SK-N-SH treated with all-trans-retinoic acid at 6 μM for 48 hours (cell line): ENCODE data around the gene TMEM161A.

Source experiments
- ATAC-seq: fragments of 200-7000 bp; cut with Tn5 transposase; 3 replicates; pipeline ENCODE4 v1.9.1; 2020; ENCODE audit warnings: mild to moderate bottlenecking, moderate library complexity
- CREB5 ChIP-seq: fragments of 250-450 bp; sonication (Bioruptor Pico); IDR thresholded peaks from 2 replicates; pipeline ENCODE4 v1.5.1; 2020; ENCODE audit warnings: low read depth, mild to moderate bottlenecking, moderate library complexity
- CSDC2 ChIP-seq: fragments of 250-450 bp; sonication (Bioruptor Pico); IDR thresholded peaks from 2 replicates; pipeline ENCODE4 v1.5.0; 2020; ENCODE audit warnings: mild to moderate bottlenecking, moderate library complexity
- CSRNP3 ChIP-seq: fragments of 250-450 bp; sonication (Bioruptor Pico); IDR thresholded peaks from 2 replicates; pipeline ENCODE4 v1.5.1; 2021; ENCODE audit warnings: mild to moderate bottlenecking, moderate library complexity
- ESRRG ChIP-seq: fragments of 250-450 bp; sonication (Bioruptor Pico); IDR thresholded peaks from 2 replicates; pipeline ENCODE4 v1.6.1; 2021; ENCODE audit warnings: mild to moderate bottlenecking
- GLIS3 ChIP-seq: fragments of 250-450 bp; sonication (Bioruptor Pico); IDR thresholded peaks from 2 replicates; pipeline ENCODE4 v1.5.0; 2020; ENCODE audit warnings: mild to moderate bottlenecking, moderate library complexity
- OSR1 ChIP-seq: fragments of 250-450 bp; sonication (Bioruptor Pico); IDR thresholded peaks from 2 replicates; pipeline ENCODE4 v1.8.0; 2022; ENCODE audit warnings: moderate library complexity, mild to moderate bottlenecking, inconsistent platforms
- PPARA ChIP-seq: fragments of 250-450 bp; sonication (Bioruptor Pico); IDR thresholded peaks from 2 replicates; pipeline ENCODE4 v1.5.0; 2020; ENCODE audit warnings: mild to moderate bottlenecking, borderline replicate concordance
- RARB ChIP-seq: fragments of 250-450 bp; sonication (Bioruptor Pico); IDR thresholded peaks from 2 replicates; pipeline ENCODE4 v1.8.0; 2021; ENCODE audit warnings: mild to moderate bottlenecking, moderate library complexity
- TCF4 ChIP-seq: fragments of 250-450 bp; sonication (Bioruptor Pico); IDR thresholded peaks from 2 replicates; pipeline ENCODE4 v1.8.0; 2021; ENCODE audit warnings: mild to moderate bottlenecking, moderate library complexity, borderline replicate concordance
- TOX ChIP-seq: fragments of 250-450 bp; sonication (Bioruptor Pico); IDR thresholded peaks from 2 replicates; pipeline ENCODE4 v1.8.0; 2021; ENCODE audit warnings: mild to moderate bottlenecking, moderate library complexity, borderline replicate concordance
- ZC3H10 ChIP-seq: fragments of 250-450 bp; sonication (Bioruptor Pico); IDR thresholded peaks from 2 replicates; pipeline ENCODE4 v1.5.1; 2021; ENCODE audit warnings: mild to moderate bottlenecking, moderate library complexity
- ZFP3 ChIP-seq: fragments of 250-450 bp; sonication (Bioruptor Pico); IDR thresholded peaks from 2 replicates; pipeline ENCODE4 v1.5.0; 2020; ENCODE audit warnings: mild to moderate bottlenecking, moderate library complexity
- ZFP30 ChIP-seq: fragments of 450-650 bp; formaldehyde crosslinking; IDR thresholded peaks from 2 replicates; pipeline ENCODE4 v1.5.0; 2022; ENCODE audit warnings: mild to moderate bottlenecking, moderate library complexity
- ZNF70 ChIP-seq: fragments of 450-650 bp; formaldehyde crosslinking; IDR thresholded peaks from 2 replicates; pipeline ENCODE4 v1.5.0; 2020; ENCODE audit warnings: mild to moderate bottlenecking, moderate library complexity
- TF ChIP-seq, protein P1 (sequence below): fragments of 250-450 bp; sonication (Bioruptor Pico); IDR thresholded peaks from 2 replicates; pipeline ENCODE4 v1.8.0; 2020; ENCODE audit warnings: mild to moderate bottlenecking, moderate library complexity, borderline replicate concordance
- TF ChIP-seq, protein P2 (sequence below): fragments of 250-450 bp; sonication (Bioruptor Pico); IDR thresholded peaks from 2 replicates; pipeline ENCODE4 v1.5.0; 2020; ENCODE audit warnings: mild to moderate bottlenecking, moderate library complexity

Gene TMEM161A

GRCh38 chr19:19077103-19077502 lies 61.2 kb downstream of the TMEM161A start (continued):
- TF ChIP-seq, protein P1, sequence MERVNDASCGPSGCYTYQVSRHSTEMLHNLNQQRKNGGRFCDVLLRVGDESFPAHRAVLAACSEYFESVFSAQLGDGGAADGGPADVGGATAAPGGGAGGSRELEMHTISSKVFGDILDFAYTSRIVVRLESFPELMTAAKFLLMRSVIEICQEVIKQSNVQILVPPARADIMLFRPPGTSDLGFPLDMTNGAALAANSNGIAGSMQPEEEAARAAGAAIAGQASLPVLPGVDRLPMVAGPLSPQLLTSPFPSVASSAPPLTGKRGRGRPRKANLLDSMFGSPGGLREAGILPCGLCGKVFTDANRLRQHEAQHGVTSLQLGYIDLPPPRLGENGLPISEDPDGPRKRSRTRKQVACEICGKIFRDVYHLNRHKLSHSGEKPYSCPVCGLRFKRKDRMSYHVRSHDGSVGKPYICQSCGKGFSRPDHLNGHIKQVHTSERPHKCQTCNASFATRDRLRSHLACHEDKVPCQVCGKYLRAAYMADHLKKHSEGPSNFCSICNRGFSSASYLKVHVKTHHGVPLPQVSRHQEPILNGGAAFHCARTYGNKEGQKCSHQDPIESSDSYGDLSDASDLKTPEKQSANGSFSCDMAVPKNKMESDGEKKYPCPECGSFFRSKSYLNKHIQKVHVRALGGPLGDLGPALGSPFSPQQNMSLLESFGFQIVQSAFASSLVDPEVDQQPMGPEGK (CRISPR knock-in tag), result no peak

- TF ChIP-seq ZFP3 (CRISPR knock-in tag) (no peak), TCF4 (CRISPR knock-in tag) (no peak), ESRRG (no peak), RARB (CRISPR knock-in tag) (no peak), PPARA (CRISPR knock-in tag) (no peak), OSR1 (CRISPR knock-in tag) (no peak)
- TF ChIP-seq, protein P2, sequence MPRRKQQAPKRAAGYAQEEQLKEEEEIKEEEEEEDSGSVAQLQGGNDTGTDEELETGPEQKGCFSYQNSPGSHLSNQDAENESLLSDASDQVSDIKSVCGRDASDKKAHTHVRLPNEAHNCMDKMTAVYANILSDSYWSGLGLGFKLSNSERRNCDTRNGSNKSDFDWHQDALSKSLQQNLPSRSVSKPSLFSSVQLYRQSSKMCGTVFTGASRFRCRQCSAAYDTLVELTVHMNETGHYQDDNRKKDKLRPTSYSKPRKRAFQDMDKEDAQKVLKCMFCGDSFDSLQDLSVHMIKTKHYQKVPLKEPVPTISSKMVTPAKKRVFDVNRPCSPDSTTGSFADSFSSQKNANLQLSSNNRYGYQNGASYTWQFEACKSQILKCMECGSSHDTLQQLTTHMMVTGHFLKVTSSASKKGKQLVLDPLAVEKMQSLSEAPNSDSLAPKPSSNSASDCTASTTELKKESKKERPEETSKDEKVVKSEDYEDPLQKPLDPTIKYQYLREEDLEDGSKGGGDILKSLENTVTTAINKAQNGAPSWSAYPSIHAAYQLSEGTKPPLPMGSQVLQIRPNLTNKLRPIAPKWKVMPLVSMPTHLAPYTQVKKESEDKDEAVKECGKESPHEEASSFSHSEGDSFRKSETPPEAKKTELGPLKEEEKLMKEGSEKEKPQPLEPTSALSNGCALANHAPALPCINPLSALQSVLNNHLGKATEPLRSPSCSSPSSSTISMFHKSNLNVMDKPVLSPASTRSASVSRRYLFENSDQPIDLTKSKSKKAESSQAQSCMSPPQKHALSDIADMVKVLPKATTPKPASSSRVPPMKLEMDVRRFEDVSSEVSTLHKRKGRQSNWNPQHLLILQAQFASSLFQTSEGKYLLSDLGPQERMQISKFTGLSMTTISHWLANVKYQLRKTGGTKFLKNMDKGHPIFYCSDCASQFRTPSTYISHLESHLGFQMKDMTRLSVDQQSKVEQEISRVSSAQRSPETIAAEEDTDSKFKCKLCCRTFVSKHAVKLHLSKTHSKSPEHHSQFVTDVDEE (CRISPR knock-in tag), result no peak
- TF ChIP-seq, all 23 proteins: peak for 0
- ATAC-seq, result no peak
These were observed 61.8 kb downstream of the TMEM161A start for GRCh38 chr19:19076476-19076875.

DNA sequence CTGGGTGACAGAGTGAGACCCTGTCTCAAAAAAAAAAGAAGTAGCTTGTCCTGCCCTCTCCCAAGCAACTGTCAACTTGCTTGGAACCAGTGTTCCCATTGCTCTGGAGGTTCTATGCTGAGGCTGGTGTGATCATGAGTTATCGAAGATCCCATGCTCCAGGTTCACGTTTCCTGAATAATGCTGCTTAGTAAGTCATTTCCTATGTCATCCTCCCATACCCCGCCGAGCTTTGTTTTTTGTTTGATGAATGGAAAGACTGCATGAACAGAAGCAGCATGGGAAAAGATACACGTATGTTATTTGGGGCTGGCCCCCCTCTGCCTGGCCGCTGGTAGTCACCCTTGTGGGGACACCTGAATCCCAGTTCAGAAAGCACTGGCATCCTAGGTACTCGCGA lies 63.2 kb downstream of the TMEM161A start:
- TF ChIP-seq ZFP30 (CRISPR knock-in tag), result no peak
- TF ChIP-seq, protein P2 (CRISPR knock-in tag), result no peak
- TF ChIP-seq CREB5 (CRISPR knock-in tag), result no peak
- TF ChIP-seq TOX (CRISPR knock-in tag), result no peak
- no peak for TF ChIP-seq CSDC2 (CRISPR knock-in tag)
- no peak for TF ChIP-seq ZNF70 (CRISPR knock-in tag)
- TF ChIP-seq, protein P1 (CRISPR knock-in tag), result no peak
- no peak for TF ChIP-seq GLIS3 (CRISPR knock-in tag)
- TF ChIP-seq, all 23 proteins: peak for 0

GRCh38 chr19:19074196-19074882 lies 63.9 kb downstream of the TMEM161A start:
- TF ChIP-seq ZFP30 (CRISPR knock-in tag) (no peak), CSRNP3 (CRISPR knock-in tag) (no peak), GLIS3 (CRISPR knock-in tag) (no peak), ZC3H10 (CRISPR knock-in tag) (no peak)
- TF ChIP-seq, protein P1 (CRISPR knock-in tag), result no peak
- TF ChIP-seq, protein P2 (CRISPR knock-in tag), result no peak

More for the DNA sequence above, 63.2 kb downstream of the TMEM161A start:
- no peak for ATAC-seq

More at GRCh38 chr19:19074196-19074882, 63.9 kb downstream of the TMEM161A start:
- no peak; the same call in 2 of the 3 replicates for ATAC-seq
